HepG2 (cell line): ENCODE measurements around the gene IL18R1. TPM values are rescaled to one million over a fixed set of nuclear protein-coding genes. Genes with fewer than 3 reads are reported as not detected.

Experiments
- EZH2 ChIP-seq: conservative IDR thresholded peaks from 2 replicates; pipeline ENCODE4 v1.6.1; 2012; ENCODE audit warnings: mild to moderate bottlenecking, low read depth, low read length, moderate library complexity
- FOXO4 ChIP-seq: sonication (generic); formaldehyde crosslinking; conservative IDR thresholded peaks from 2 replicates; pipeline ENCODE4 v1.8.1; 2023; ENCODE audit warnings: missing genetic modification reagents
- GZF1 ChIP-seq: sonication (generic); formaldehyde crosslinking; IDR thresholded peaks from 2 replicates; pipeline ENCODE4 v1.5.1; 2020; ENCODE audit warnings: mild to moderate bottlenecking, missing genetic modification reagents
- HCFC1 ChIP-seq: fragments of 150-350 bp; IDR thresholded peaks from 2 replicates; pipeline ENCODE4 v1.6.1; 2014; ENCODE audit warnings: low read depth, low read length
- HDAC1 ChIP-seq: sonication (generic); formaldehyde crosslinking; IDR thresholded peaks from 2 replicates; pipeline ENCODE4 v1.5.1; 2020; ENCODE audit warnings: mild to moderate bottlenecking, missing genetic modification reagents
- HNF1A ChIP-seq, 2 experiments: sonication (generic) in 1 of 2; formaldehyde crosslinking in 1 of 2; IDR thresholded peaks; 2 replicates each; pipeline versions ENCODE4 v1.4.0 to v1.6.1; 2016 to 2020; ENCODE audit warnings: borderline replicate concordance in 1 of 2, low read depth in 1 of 2, mild to moderate bottlenecking in 1 of 2, missing genetic modification reagents in 1 of 2
- MEF2D ChIP-seq: sonication (generic); formaldehyde crosslinking; IDR thresholded peaks from 2 replicates; pipeline ENCODE4 v1.5.1; 2020; ENCODE audit warnings: mild to moderate bottlenecking, missing genetic modification reagents
- RFXANK ChIP-seq: IDR thresholded peaks from 2 replicates; pipeline ENCODE4 v1.6.1; 2016
- SMAD1 ChIP-seq: sonication (generic); formaldehyde crosslinking; IDR thresholded peaks from 2 replicates; pipeline ENCODE4 v1.4.0; 2020; ENCODE audit warnings: missing genetic modification reagents, low read depth, mild to moderate bottlenecking, borderline replicate concordance
- TFDP2 ChIP-seq: sonication (generic); formaldehyde crosslinking; IDR thresholded peaks from 2 replicates; pipeline ENCODE4 v1.4.0; 2020; ENCODE audit warnings: missing genetic modification reagents
- TRAFD1 ChIP-seq: sonication (generic); formaldehyde crosslinking; IDR thresholded peaks from 2 replicates; pipeline ENCODE4 v1.5.1; 2020; ENCODE audit warnings: missing genetic modification reagents, mild to moderate bottlenecking, borderline replicate concordance
- ZNF253 ChIP-seq: sonication (generic); formaldehyde crosslinking; IDR thresholded peaks from 2 replicates; pipeline ENCODE4 v1.8.0; 2022; ENCODE audit warnings: mild to moderate bottlenecking, missing genetic modification reagents, borderline replicate concordance
- ZNF275 ChIP-seq: sonication (generic); formaldehyde crosslinking; IDR thresholded peaks from 2 replicates; pipeline ENCODE4 v1.8.0; 2022; ENCODE audit warnings: missing genetic modification reagents, mild to moderate bottlenecking, inconsistent platforms, borderline replicate concordance
- ZNF513 ChIP-seq: sonication (generic); formaldehyde crosslinking; conservative IDR thresholded peaks from 2 replicates; pipeline ENCODE4 v1.5.0; 2020; ENCODE audit warnings: missing genetic modification reagents
- ZNF549 ChIP-seq: sonication (generic); formaldehyde crosslinking; IDR thresholded peaks from 2 replicates; pipeline ENCODE4 v1.5.0; 2020; ENCODE audit warnings: missing genetic modification reagents
- ZNF772 ChIP-seq: sonication (generic); formaldehyde crosslinking; IDR thresholded peaks from 2 replicates; pipeline ENCODE4 v1.5.0; 2020; ENCODE audit warnings: mild to moderate bottlenecking, missing genetic modification reagents
- polyA plus RNA-seq, 8 experiments: library from polyadenylated mRNA; depleted of rRNA in 3 of 8; stranded (reverse) in 7 of 8; unstranded in 1 of 8; fragments of >200 nt; fragmentation: Illumina TruSeq in 4 of 8; extraction: Trizol in 4 of 8; gene quantifications; 2 replicates each; pipeline versions ENCODE4 v1.2.1 to v1.2.3, GENCODE V29; 2011 to 2016; ENCODE audit warnings: low read depth in 4 of 8, missing spikeins in 1 of 8, mixed read lengths in 1 of 8; ENCODE audit not compliant: insufficient read depth in 1 of 8
- total RNA-seq, 5 experiments: library from RNA; depleted of rRNA; stranded (reverse); fragments of >200 nt; fragmentation: Illumina TruSeq; extraction: Trizol; gene quantifications; 2 replicates each; pipeline ENCODE4 v1.2.3, GENCODE V29; 2016; ENCODE audit warnings: low read depth in 1 of 5

IL18R1 gene
- total and polyA plus RNA-seq, 2 of the 13 experiments (the other 11 are each of a cell fraction or from before 2014, with no cell fraction given): 0.01 to 0.04 TPM

GRCh38 chr2:102355526-102356380 is at the start of gene IL18R1 (continued):
- no peak for TF ChIP-seq HNF1A (IDR thresholded peaks at IDR 0.05; ENCODE audit: low read depth)
- TF ChIP-seq HNF1A (CRISPR knock-in tag; IDR thresholded peaks at IDR 0.05; ENCODE audit: borderline replicate concordance): no peak
- peak; percentile 63 for TF ChIP-seq HDAC1 (CRISPR knock-in tag)
- no peak for TF ChIP-seq ZNF275 (CRISPR knock-in tag)
- TF ChIP-seq ZNF513 (CRISPR knock-in tag): no peak
- peak; percentile 68 for TF ChIP-seq TFDP2 (CRISPR knock-in tag)
- TF ChIP-seq MEF2D (CRISPR knock-in tag): no peak
- TF ChIP-seq EZH2: peak; percentile 81; the same call in 1 of the 2 replicates
- peak; percentile 86; the same call in 1 of the 2 replicates for TF ChIP-seq ZNF772 (CRISPR knock-in tag)
- no peak for TF ChIP-seq SMAD1
- no peak for TF ChIP-seq HCFC1
- TF ChIP-seq TRAFD1: no peak
- TF ChIP-seq ZNF253 (CRISPR knock-in tag): no peak
- TF ChIP-seq FOXO4 (CRISPR knock-in tag): no peak
- no peak for TF ChIP-seq RFXANK (CRISPR knock-in tag)
- 0 out of 2 replicates have a peak, but pooled peaks have one; percentile 29 for TF ChIP-seq GZF1 (CRISPR knock-in tag)
- TF ChIP-seq ZNF549 (CRISPR knock-in tag): no peak
